Endothelial cell of umbilical vein (primary cell): ENCODE data around the gene ANKS1A. TPM values are rescaled to one million over a fixed set of nuclear protein-coding genes. Genes with fewer than 3 reads are reported as not detected.

Source experiments
- BruUV-seq: library from RNA; stranded (reverse); fragments of 400-500 nt; replicated peaks from 2 replicates; lab custom pipeline; 2021; lab: Mats Ljungman, UMichigan
- CTCF ChIA-PET: fragments of 300-600, 350-600 bp; sonication (Branson Sonifier 250); formaldehyde crosslinking; loops from one replicate; lab custom pipeline; 2021; ENCODE audit warnings: antibody characterized with exemption, inconsistent platforms; lab: Charles Lee
- POLR2A ChIA-PET: fragments of 300-600, 350-600 bp; sonication (Branson Sonifier 250); formaldehyde crosslinking; loops from one replicate; lab custom pipeline; 2021; ENCODE audit warnings: antibody characterized with exemption, inconsistent platforms; lab: Charles Lee
- DNase-seq: peaks from one replicate; pipeline ENCODE4 v3.0.0-alpha.2; 2011; ENCODE audit warnings: low read depth, low spot score
- FAIRE-seq: peaks from 2 replicates; lab custom pipeline; 2011; peaks lifted over from hg19 to GRCh38; lab: Jason Lieb, UNC
- H2AFZ ChIP-seq: 2 replicates; pipeline ENCODE4 v1.6.0; 2012; ENCODE audit warnings: low read depth, low read length, control low read depth, inconsistent platforms
- H3K27ac ChIP-seq: 2 replicates; pipeline ENCODE4 v1.5.1; 2011; ENCODE audit warnings: low read depth, mild to moderate bottlenecking, control low read depth, low read length, moderate library complexity; ENCODE audit not compliant: insufficient read depth
- H3K27me3 ChIP-seq, 2 experiments: 2 replicates each; pipeline versions ENCODE4 v1.6.0 to v1.6.1; 2011; ENCODE audit warnings: low read length in 2 of 2, mixed read lengths in 1 of 2; ENCODE audit not compliant: control insufficient read depth in 2 of 2, insufficient read depth in 2 of 2
- H3K36me3 ChIP-seq, 2 experiments: 2 replicates in 1 of 2; 3 replicates in 1 of 2; pipeline ENCODE4 v1.5.1; 2011; ENCODE audit warnings: low read length in 2 of 2, mild to moderate bottlenecking in 1 of 2, moderate library complexity in 1 of 2; ENCODE audit not compliant: control insufficient read depth in 2 of 2, insufficient read depth in 2 of 2; ENCODE audit errors: extremely low read depth in 1 of 2
- H3K4me1 ChIP-seq: 3 replicates; pipeline ENCODE4 v1.5.1; 2011; ENCODE audit warnings: mild to moderate bottlenecking, low read length; ENCODE audit not compliant: control insufficient read depth, insufficient read depth; ENCODE audit errors: extremely low read depth
- H3K4me2 ChIP-seq: 2 replicates; pipeline ENCODE4 v1.6.1; 2011; ENCODE audit warnings: low read length, control low read depth, mixed read lengths; ENCODE audit not compliant: insufficient read depth
- H3K4me3 ChIP-seq, 3 experiments: fragments of 200-600 bp in 1 of 3; sonication (generic), shearing (Covaris generic) in 1 of 3; replicated peaks in 1 of 3; 2 replicates each; pipeline ENCODE4 v1.5.1; 2011 to 2016; ENCODE audit warnings: control low read depth in 3 of 3, low read length in 3 of 3, mild to moderate bottlenecking in 2 of 3, inconsistent platforms in 1 of 3, low read depth in 1 of 3, moderate library complexity in 1 of 3; ENCODE audit not compliant: insufficient read depth in 1 of 3
- H3K79me2 ChIP-seq: 2 replicates; pipeline ENCODE4 v1.6.0; 2012; ENCODE audit warnings: low read length, inconsistent platforms; ENCODE audit not compliant: control insufficient read depth, insufficient read depth
- H3K9ac ChIP-seq: replicated peaks from 2 replicates; pipeline ENCODE3; 2011; ENCODE audit warnings: low read length, control low read depth; ENCODE audit not compliant: insufficient read depth; ENCODE audit errors: extremely low read depth
- H3K9me1 ChIP-seq: replicated peaks from 3 replicates; pipeline ENCODE4 v1.6.0; 2011; ENCODE audit warnings: mild to moderate bottlenecking, low read length; ENCODE audit not compliant: control insufficient read depth, insufficient read depth; ENCODE audit errors: extremely low read depth
- H3K9me3 ChIP-seq: replicated peaks from 2 replicates; pipeline ENCODE4 v1.5.1; 2012; ENCODE audit warnings: low read length, inconsistent platforms; ENCODE audit not compliant: control insufficient read depth, insufficient read depth
- H4K20me1 ChIP-seq: replicated peaks from 2 replicates; pipeline ENCODE3; 2011; ENCODE audit warnings: mild to moderate bottlenecking, low read length; ENCODE audit not compliant: control insufficient read depth, insufficient read depth; ENCODE audit errors: extremely low read depth
- EZH2 ChIP-seq: IDR thresholded peaks from 2 replicates; pipeline ENCODE4 v1.6.1; 2012; ENCODE audit warnings: borderline replicate concordance, low read depth, mild to moderate bottlenecking, moderate library complexity, low read length, inconsistent platforms; ENCODE audit not compliant: severe bottlenecking
- FOS ChIP-seq: IDR thresholded peaks from 2 replicates; pipeline ENCODE4 v1.6.1; 2011; ENCODE audit warnings: mild to moderate bottlenecking, low read length, moderate library complexity, borderline replicate concordance; ENCODE audit not compliant: insufficient read depth
- GATA2 ChIP-seq: IDR thresholded peaks from 2 replicates; pipeline ENCODE4 v1.7.0; 2011; ENCODE audit warnings: low read depth, mild to moderate bottlenecking, moderate library complexity, mixed read lengths, low read length; ENCODE audit not compliant: insufficient read length, insufficient read depth
- JUN ChIP-seq: IDR thresholded peaks from 2 replicates; pipeline ENCODE4 v1.6.1; 2011; ENCODE audit warnings: borderline replicate concordance, low read depth; ENCODE audit not compliant: insufficient read length, insufficient read depth
- MYC ChIP-seq: IDR thresholded peaks from one replicate; pipeline ENCODE4 v1.6.1; 2011; ENCODE audit warnings: mild to moderate bottlenecking, low read depth, low read length
- POLR2A ChIP-seq: IDR thresholded peaks from 2 replicates; pipeline ENCODE4 v1.6.1; 2012; ENCODE audit warnings: low read depth, mild to moderate bottlenecking, control low read depth, low read length
- POLR2AphosphoS5 ChIP-seq: IDR thresholded peaks from 2 replicates; pipeline ENCODE4 v1.6.1; 2012; ENCODE audit warnings: low read depth, mild to moderate bottlenecking, control low read depth, low read length, moderate library complexity; ENCODE audit not compliant: insufficient read depth
- dilution Hi-C: fragments of 300-500 bp; cut with MboI; formaldehyde crosslinking; loops from one replicate; pipeline ENCODE4 v1.15.0; 2019; ENCODE audit warnings: low sequenced_read_pairs; ENCODE audit not compliant: extremely low pct_ligation_motif_present
- intact Hi-C: fragments of 100-400 bp; cut with micrococcal nuclease; formaldehyde crosslinking; loops from one replicate; pipeline ENCODE4 v1.10.0; 2022
- polyA plus RNA-seq, 4 experiments: library from polyadenylated mRNA; depleted of rRNA in 3 of 4; stranded (reverse) in 3 of 4; unstranded in 1 of 4; fragments of >200 nt; gene quantifications; 2 replicates each; pipeline versions ENCODE4 v1.2.1 to v1.2.3, GENCODE V29; 2011 to 2012; ENCODE audit warnings: missing spikeins in 1 of 4
- total RNA-seq: library from RNA; stranded (reverse); gene quantifications from 2 replicates; pipeline ENCODE4 v1.2.3, GENCODE V29; 2021
- TF ChIP-seq, protein P1 (sequence below), 2 donors: IDR thresholded peaks; 1 replicate in 1 of 2; 2 replicates in 1 of 2; pipeline ENCODE4 v1.5.1; 2011; ENCODE audit warnings: low read length in 2 of 2, mild to moderate bottlenecking in 2 of 2, moderate library complexity in 2 of 2, control low read depth in 1 of 2, inconsistent platforms in 1 of 2, low read depth in 1 of 2; ENCODE audit not compliant: insufficient read depth in 1 of 2; ENCODE audit errors: extremely low read depth in 1 of 2
- TF ChIP-seq, protein P2 (sequence below): IDR thresholded peaks from 2 replicates; pipeline ENCODE4 v1.6.1; 2011; ENCODE audit not compliant: insufficient read depth, insufficient read length

The ANKS1A gene
- total and polyA plus RNA-seq, 2 donors (not counting 3 experiments of a cell fraction or from before 2014, with no cell fraction given), result 8.9 to 26.1 TPM

DNA sequence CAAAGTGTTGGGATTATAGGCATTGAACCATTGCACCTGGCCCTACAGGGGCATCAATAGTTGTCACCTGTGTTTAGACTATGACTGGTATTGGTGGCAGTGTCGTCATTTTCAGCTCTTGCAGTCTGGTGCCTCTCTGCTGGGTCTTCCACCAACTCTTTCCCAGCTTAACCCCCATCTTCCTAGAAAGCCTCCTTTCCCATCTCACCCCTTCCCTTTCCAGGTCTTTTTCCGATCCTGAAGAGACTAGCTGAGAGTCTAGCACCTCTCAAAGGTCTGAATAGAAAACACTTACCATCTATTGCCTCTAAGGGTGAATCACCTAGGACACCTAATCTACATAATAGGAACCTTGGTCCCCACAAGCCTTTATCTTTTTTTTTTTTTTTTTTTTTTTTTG is 181.1 kb downstream of the ANKS1A start:
- no TSS peak for BruUV-seq
- Histone ChIP-seq H3K9me1 (no peaks in the 10 kb centered on the region), H3K4me1 (no peaks in the 10 kb centered on the region), H3K27me3 (no peaks in the 10 kb centered on the region), H2AFZ (no peak overlapping the region), H3K4me3 (no peak overlapping the region), H3K36me3 (peaks cover 2 to 19% of the 10 kb centered on the region in 2 experiments), H3K9ac (no peak overlapping the region), H3K9me3 (no peaks in the 10 kb centered on the region), H3K79me2 (no peaks in the 10 kb centered on the region), H3K27ac (no peak overlapping the region), H3K4me2 (no peak overlapping the region), H4K20me1 (no peaks in the 10 kb centered on the region)
- TF ChIP-seq MYC (no peak), FOS (no peak), POLR2A (no peak), GATA2 (no peak), JUN (no peak), EZH2 (no peak), POLR2AphosphoS5 (no peak)
- TF ChIP-seq, protein P1, sequence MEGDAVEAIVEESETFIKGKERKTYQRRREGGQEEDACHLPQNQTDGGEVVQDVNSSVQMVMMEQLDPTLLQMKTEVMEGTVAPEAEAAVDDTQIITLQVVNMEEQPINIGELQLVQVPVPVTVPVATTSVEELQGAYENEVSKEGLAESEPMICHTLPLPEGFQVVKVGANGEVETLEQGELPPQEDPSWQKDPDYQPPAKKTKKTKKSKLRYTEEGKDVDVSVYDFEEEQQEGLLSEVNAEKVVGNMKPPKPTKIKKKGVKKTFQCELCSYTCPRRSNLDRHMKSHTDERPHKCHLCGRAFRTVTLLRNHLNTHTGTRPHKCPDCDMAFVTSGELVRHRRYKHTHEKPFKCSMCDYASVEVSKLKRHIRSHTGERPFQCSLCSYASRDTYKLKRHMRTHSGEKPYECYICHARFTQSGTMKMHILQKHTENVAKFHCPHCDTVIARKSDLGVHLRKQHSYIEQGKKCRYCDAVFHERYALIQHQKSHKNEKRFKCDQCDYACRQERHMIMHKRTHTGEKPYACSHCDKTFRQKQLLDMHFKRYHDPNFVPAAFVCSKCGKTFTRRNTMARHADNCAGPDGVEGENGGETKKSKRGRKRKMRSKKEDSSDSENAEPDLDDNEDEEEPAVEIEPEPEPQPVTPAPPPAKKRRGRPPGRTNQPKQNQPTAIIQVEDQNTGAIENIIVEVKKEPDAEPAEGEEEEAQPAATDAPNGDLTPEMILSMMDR (IDR thresholded peaks at IDR 0.05; ENCODE audit: extremely low read depth in 1 of 2, insufficient read depth in 1 of 2, low read depth in 1 of 2, low read length in 2 of 2), result no peak
- TF ChIP-seq, protein P2, sequence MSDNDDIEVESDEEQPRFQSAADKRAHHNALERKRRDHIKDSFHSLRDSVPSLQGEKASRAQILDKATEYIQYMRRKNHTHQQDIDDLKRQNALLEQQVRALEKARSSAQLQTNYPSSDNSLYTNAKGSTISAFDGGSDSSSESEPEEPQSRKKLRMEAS, result no peak
- intact Hi-C loops (no loop called here), dilution Hi-C loops (no loop called here)
- POLR2A ChIA-PET, result no interaction called here
- CTCF ChIA-PET, result interaction anchor here (0.6 kb wide), 1 partner anchor 17 kb away, joined by 3 read pairs; no protein-coding TSS in a partner anchor
- DNase-seq (no peak), FAIRE-seq (no peak)
